ENCODE data around the gene SPAG7. TPM values are rescaled to one million over a fixed set of nuclear protein-coding genes. Genes with fewer than 3 reads are reported as not detected.
A peak's percentile ranks its signal among the peaks of the same experiment; 100 is the strongest.

SPAG7 gene
- total and polyA plus RNA-seq, 2 of the 8 experiments (the other 6 are each of a cell fraction or from before 2014, with no cell fraction given): 74.2 to 81.9 TPM

GRCh38 chr17:4939796-4940554 is 27.6 kb downstream of the SPAG7 start, which contains the start of the genes RNF167 and SLC25A11 (continued):
- TF ChIP-seq FOSL1 (IDR thresholded peaks at IDR 0.05; ENCODE audit: insufficient read depth, low read depth, low read length) (no peak), TCF12 (IDR thresholded peaks at IDR 0.05; ENCODE audit: low read depth, low read length) (no peak), EGR1 (IDR thresholded peaks at IDR 0.05; ENCODE audit: borderline replicate concordance, low read depth, low read length) (no peak), ATF2 (IDR thresholded peaks at IDR 0.05; ENCODE audit: low read length) (peak; percentile 97), CHD2 (IDR thresholded peaks at IDR 0.05; ENCODE audit: low read length) (peak; percentile 100), CTBP2 (IDR thresholded peaks at IDR 0.05; ENCODE audit: borderline replicate concordance, insufficient read depth, insufficient read length, low read length) (no peak), HDAC2 (IDR thresholded peaks at IDR 0.05; ENCODE audit: borderline replicate concordance in 1 of 2, low read depth in 2 of 2, low read length in 2 of 2) (no peak), MAX (IDR thresholded peaks at IDR 0.05) (peak; percentile 52), SIRT6 (IDR thresholded peaks at IDR 0.05; ENCODE audit: low read length) (no peak), BRCA1 (IDR thresholded peaks at IDR 0.05; ENCODE audit: low read depth, low read length) (peak; percentile 99), ATF3 (IDR thresholded peaks at IDR 0.05; ENCODE audit: insufficient read depth, low read depth, low read length) (no peak), CBX8 (IDR thresholded peaks at IDR 0.05; ENCODE audit: borderline replicate concordance, low read depth, low read length) (no peak), ZNF274 (IDR thresholded peaks at IDR 0.05; ENCODE audit: borderline replicate concordance, extremely low read depth, low read length) (no peak), SAP30 (IDR thresholded peaks at IDR 0.05; ENCODE audit: insufficient read depth, insufficient replicate concordance, low read length) (no peak), RFX5 (IDR thresholded peaks at IDR 0.05; ENCODE audit: borderline replicate concordance, low read depth, low read length) (no peak), CEBPB (IDR thresholded peaks at IDR 0.05; ENCODE audit: low read depth, low read length) (no peak), MAFK (IDR thresholded peaks at IDR 0.05; ENCODE audit: low read depth, low read length) (no peak), ASH2L (IDR thresholded peaks at IDR 0.05; ENCODE audit: low read length) (peak; percentile 9)
